K562 (cell line): ENCODE measurements around the gene ZNF280D. TPM values are rescaled to one million over a fixed set of nuclear protein-coding genes. Genes with fewer than 3 reads are reported as not detected.

Experiments used
- CBFA2T3 ChIP-seq: fragments of 450-650 bp; IDR thresholded peaks from 2 replicates; pipeline ENCODE4 v1.6.1; 2017
- CXXC5 ChIP-seq: fragments of 250-450 bp; sonication (Bioruptor Pico); IDR thresholded peaks from 2 replicates; pipeline ENCODE4 v1.8.0; 2022; ENCODE audit warnings: inconsistent platforms, mild to moderate bottlenecking, moderate library complexity
- MAFG ChIP-seq: fragments of 450-650 bp; conservative IDR thresholded peaks from 2 replicates; pipeline ENCODE4 v1.6.1; 2016; ENCODE audit warnings: missing genetic modification characterization, missing compliant biosample characterization
- MAX ChIP-seq: sonication (generic); formaldehyde crosslinking; IDR thresholded peaks from 2 replicates; pipeline ENCODE4 v1.9.0; 2022; ENCODE audit warnings: mild to moderate bottlenecking, missing genetic modification reagents
- MED1 ChIP-seq: sonication (generic); formaldehyde crosslinking; IDR thresholded peaks from 2 replicates; pipeline ENCODE4 v1.8.1; 2023; ENCODE audit warnings: missing genetic modification reagents, borderline replicate concordance
- NBN ChIP-seq: fragments of 450-650 bp; IDR thresholded peaks from 2 replicates; pipeline ENCODE4 v1.6.1; 2016; ENCODE audit warnings: low read depth, mild to moderate bottlenecking
- NCOA4 ChIP-seq: fragments of 450-650 bp; IDR thresholded peaks from 2 replicates; pipeline ENCODE4 v1.6.1; 2018; ENCODE audit warnings: mild to moderate bottlenecking; ENCODE audit not compliant: partially characterized antibody
- PBX2 ChIP-seq, 2 experiments: IDR thresholded peaks in 1 of 2; conservative IDR thresholded peaks in 1 of 2; 2 replicates each; pipeline ENCODE4 v1.6.1; 2016; ENCODE audit warnings: low read depth in 2 of 2, mild to moderate bottlenecking in 1 of 2, missing compliant biosample characterization in 1 of 2, missing genetic modification characterization in 1 of 2, moderate library complexity in 1 of 2
- PHF8 ChIP-seq: fragments of 200-600 bp; sonication (generic); IDR thresholded peaks from 2 replicates; pipeline ENCODE4 v1.6.1; 2012; ENCODE audit warnings: mixed run types, mild to moderate bottlenecking, inconsistent platforms, low read length, moderate library complexity, borderline replicate concordance
- POLR2AphosphoS2 ChIP-seq: IDR thresholded peaks from 2 replicates; pipeline ENCODE4 v1.6.1; 2012; ENCODE audit warnings: low read length, improper control_type of control experiment
- POLR3G ChIP-seq: IDR thresholded peaks from 2 replicates; pipeline ENCODE4 v1.6.1; 2011; ENCODE audit not compliant: insufficient read length, insufficient replicate concordance; ENCODE audit errors: extremely low read depth
- RBM17 ChIP-seq: fragments of 200-400 bp; formaldehyde crosslinking; IDR thresholded peaks from 2 replicates; pipeline ENCODE4 v1.6.1; 2017; ENCODE audit warnings: low read depth, mild to moderate bottlenecking, low read length, borderline replicate concordance
- SAP30 ChIP-seq: fragments of 200-600 bp; sonication (generic); IDR thresholded peaks from 2 replicates; pipeline ENCODE4 v1.6.1; 2012; ENCODE audit warnings: borderline replicate concordance, low read depth, mild to moderate bottlenecking, moderate library complexity, low read length, control low read depth, inconsistent platforms; ENCODE audit not compliant: insufficient read depth, poor library complexity, severe bottlenecking
- TAF15 ChIP-seq: fragments of 200-400 bp; formaldehyde crosslinking; IDR thresholded peaks from 2 replicates; pipeline ENCODE4 v1.6.1; 2017; ENCODE audit warnings: mild to moderate bottlenecking, low read depth, low read length, moderate library complexity
- ZNF174 ChIP-seq: fragments of 250-450 bp; sonication (Bioruptor Pico); IDR thresholded peaks from 2 replicates; pipeline ENCODE4 v1.4.0; 2020; ENCODE audit warnings: mild to moderate bottlenecking
- ZNF3 ChIP-seq: fragments of 250-450 bp; sonication (Bioruptor Pico); IDR thresholded peaks from 2 replicates; pipeline ENCODE4 v1.5.0; 2021; ENCODE audit warnings: mild to moderate bottlenecking, moderate library complexity
- ZNF696 ChIP-seq: fragments of 250-450 bp; sonication (Bioruptor Pico); conservative IDR thresholded peaks from 2 replicates; pipeline ENCODE4 v1.4.0; 2020; ENCODE audit warnings: mild to moderate bottlenecking, moderate library complexity
- ZNF75A ChIP-seq: fragments of 450-650 bp; formaldehyde crosslinking; IDR thresholded peaks from 2 replicates; pipeline ENCODE4 v1.4.0; 2020; ENCODE audit warnings: mild to moderate bottlenecking
- ZNF780A ChIP-seq: fragments of 250-450 bp; sonication (Bioruptor Pico); IDR thresholded peaks from 2 replicates; pipeline ENCODE4 v1.5.0; 2021; ENCODE audit warnings: mild to moderate bottlenecking
- polyA plus RNA-seq, 8 experiments: library from polyadenylated mRNA; depleted of rRNA in 4 of 8; stranded (reverse) in 5 of 8; unstranded in 3 of 8; fragments of >200 nt; fragmentation: Nextera tagmentation in 2 of 8; fragmentation: Illumina TruSeq in 1 of 8; extraction: Ambion mirVana in 2 of 8; extraction: Trizol in 1 of 8; gene quantifications; 2 replicates each; pipeline versions ENCODE4 v1.2.1 to v1.2.3, GENCODE V29; 2011 to 2014; ENCODE audit warnings: inconsistent platforms in 1 of 8, missing spikeins in 1 of 8
- total RNA-seq, 7 experiments: library from RNA; depleted of rRNA in 6 of 7; stranded (reverse); fragments of >200 nt in 6 of 7; fragmentation: Illumina TruSeq in 2 of 7; extraction: Trizol in 2 of 7; gene quantifications; 2 replicates each; pipeline versions ENCODE4 v1.2.1 to v1.2.3, GENCODE V29; 2011 to 2021; ENCODE audit warnings: low replicate concordance in 1 of 7
- TF ChIP-seq, protein P1 (sequence below): fragments of 250-450 bp; sonication (Bioruptor Pico); IDR thresholded peaks from 2 replicates; pipeline ENCODE4 v1.5.0; 2022; ENCODE audit warnings: mild to moderate bottlenecking
- TF ChIP-seq, protein P2 (sequence below): fragments of 450-650 bp; formaldehyde crosslinking; IDR thresholded peaks from 2 replicates; pipeline ENCODE4 v1.4.0; 2022; ENCODE audit warnings: missing genetic modification characterization

ZNF280D gene
- total and polyA plus RNA-seq, 9 of the 15 experiments (the other 6 are each of a cell fraction or from before 2014, with no cell fraction given) = 8.3 to 21.8 (median 18.4) TPM

DNA sequence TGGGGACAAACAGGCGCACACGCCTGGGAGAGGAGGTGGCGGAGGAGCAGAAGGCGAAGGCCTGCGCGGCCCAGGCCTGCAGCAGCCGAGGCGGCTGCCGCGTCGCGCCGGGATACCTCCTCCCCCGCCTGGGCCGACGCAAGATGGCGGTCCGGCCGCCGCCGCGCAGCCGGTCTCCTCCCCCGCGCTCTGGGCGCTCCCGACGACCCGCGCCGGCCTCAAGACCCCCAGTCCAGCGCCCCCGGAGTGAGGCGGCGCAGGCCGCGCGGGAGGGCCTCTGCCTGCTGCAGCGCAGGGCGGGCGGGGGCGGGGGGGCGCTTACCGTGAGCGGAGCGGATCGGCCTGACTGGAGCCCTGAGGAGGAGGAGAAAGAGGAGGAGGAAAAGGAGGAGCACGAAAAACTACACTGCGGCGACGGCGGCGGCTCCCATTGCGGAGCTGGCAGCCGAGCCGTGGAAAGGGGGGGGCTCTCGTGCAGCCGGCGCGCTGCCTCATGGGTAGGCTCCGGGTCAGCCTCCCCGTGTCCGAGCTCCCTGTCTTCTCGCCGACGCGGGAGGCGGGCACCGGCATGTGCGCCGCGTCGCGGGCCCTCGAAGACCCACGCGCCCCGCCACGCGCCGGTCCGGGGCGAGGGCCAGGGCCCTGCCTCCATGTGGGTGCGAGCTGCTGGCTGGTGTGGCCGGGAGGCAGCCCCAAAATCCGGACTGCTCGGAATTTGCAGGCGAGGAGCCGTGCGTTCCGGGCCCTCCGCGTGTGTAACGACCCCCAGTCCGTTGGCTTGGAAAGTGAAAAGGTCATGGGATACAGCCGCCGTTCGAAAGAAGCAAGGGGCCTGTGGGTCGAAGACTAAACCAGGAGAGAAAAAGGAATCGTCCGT, at the start of gene ZNF280D (continued):
- no peak for TF ChIP-seq ZNF780A (CRISPR knock-in tag)
- TF ChIP-seq POLR2AphosphoS2 = no peak
- peak; percentile 85; the same call in 1 of the 2 replicates for TF ChIP-seq PHF8
- peak; percentile 100 for TF ChIP-seq MAX (CRISPR knock-in tag)
- TF ChIP-seq CBFA2T3 = no peak
- no peak for TF ChIP-seq POLR3G
- TF ChIP-seq TAF15 = no peak
- TF ChIP-seq ZNF3 (CRISPR knock-in tag) = no peak
- TF ChIP-seq RBM17 = no peak
- TF ChIP-seq ZNF696 (CRISPR knock-in tag) = no peak
- TF ChIP-seq, protein P1, sequence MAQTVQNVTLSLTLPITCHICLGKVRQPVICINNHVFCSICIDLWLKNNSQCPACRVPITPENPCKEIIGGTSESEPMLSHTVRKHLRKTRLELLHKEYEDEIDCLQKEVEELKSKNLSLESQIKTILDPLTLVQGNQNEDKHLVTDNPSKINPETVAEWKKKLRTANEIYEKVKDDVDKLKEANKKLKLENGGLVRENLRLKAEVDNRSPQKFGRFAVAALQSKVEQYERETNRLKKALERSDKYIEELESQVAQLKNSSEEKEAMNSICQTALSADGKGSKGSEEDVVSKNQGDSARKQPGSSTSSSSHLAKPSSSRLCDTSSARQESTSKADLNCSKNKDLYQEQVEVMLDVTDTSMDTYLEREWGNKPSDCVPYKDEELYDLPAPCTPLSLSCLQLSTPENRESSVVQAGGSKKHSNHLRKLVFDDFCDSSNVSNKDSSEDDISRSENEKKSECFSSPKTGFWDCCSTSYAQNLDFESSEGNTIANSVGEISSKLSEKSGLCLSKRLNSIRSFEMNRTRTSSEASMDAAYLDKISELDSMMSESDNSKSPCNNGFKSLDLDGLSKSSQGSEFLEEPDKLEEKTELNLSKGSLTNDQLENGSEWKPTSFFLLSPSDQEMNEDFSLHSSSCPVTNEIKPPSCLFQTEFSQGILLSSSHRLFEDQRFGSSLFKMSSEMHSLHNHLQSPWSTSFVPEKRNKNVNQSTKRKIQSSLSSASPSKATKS (CRISPR knock-in tag) = no peak
- TF ChIP-seq ZNF75A (CRISPR knock-in tag) = peak; percentile 64; the same call in 1 of the 2 replicates
- TF ChIP-seq MED1 = peak; percentile 95
- TF ChIP-seq, protein P2, sequence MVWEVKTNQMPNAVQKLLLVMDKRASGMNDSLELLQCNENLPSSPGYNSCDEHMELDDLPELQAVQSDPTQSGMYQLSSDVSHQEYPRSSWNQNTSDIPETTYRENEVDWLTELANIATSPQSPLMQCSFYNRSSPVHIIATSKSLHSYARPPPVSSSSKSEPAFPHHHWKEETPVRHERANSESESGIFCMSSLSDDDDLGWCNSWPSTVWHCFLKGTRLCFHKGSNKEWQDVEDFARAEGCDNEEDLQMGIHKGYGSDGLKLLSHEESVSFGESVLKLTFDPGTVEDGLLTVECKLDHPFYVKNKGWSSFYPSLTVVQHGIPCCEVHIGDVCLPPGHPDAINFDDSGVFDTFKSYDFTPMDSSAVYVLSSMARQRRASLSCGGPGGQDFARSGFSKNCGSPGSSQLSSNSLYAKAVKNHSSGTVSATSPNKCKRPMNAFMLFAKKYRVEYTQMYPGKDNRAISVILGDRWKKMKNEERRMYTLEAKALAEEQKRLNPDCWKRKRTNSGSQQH (CRISPR knock-in tag) = no peak
- TF ChIP-seq PBX2 (CRISPR knock-in tag; IDR thresholded peaks at IDR 0.05; ENCODE audit: low read depth) = no peak
- no peak for TF ChIP-seq PBX2 (tag; conservative IDR thresholded peaks at IDR 0.05; ENCODE audit: low read depth)
- no peak for TF ChIP-seq NBN
- TF ChIP-seq ZNF174 = no peak
- TF ChIP-seq SAP30 = no peak
- TF ChIP-seq MAFG (tag) = no peak
- peak; percentile 99 for TF ChIP-seq CXXC5 (CRISPR knock-in tag)
- TF ChIP-seq NCOA4 = no peak
